Mesothelial cell of epicardium (in vitro differentiated cells): Measurements from ENCODE around the gene RAPGEF4. TPM values are rescaled to one million over a fixed set of nuclear protein-coding genes. Genes with fewer than 3 reads are reported as not detected.

Source experiments
- DNase-seq, 2 experiments: peaks; one replicate each; pipeline ENCODE4 v3.0.0; 2021; ENCODE audit warnings: low spot score in 2 of 2; ENCODE audit not compliant: unreplicated experiment in 2 of 2
- H3K27ac Mint-ChIP-seq: 2 replicates; pipeline ENCODE4 v1.8.0; 2021; ENCODE audit warnings: mixed read lengths
- H3K27me3 Mint-ChIP-seq: 2 replicates; pipeline ENCODE4 v1.8.0; 2021; ENCODE audit warnings: low read depth, mixed read lengths
- H3K36me3 Mint-ChIP-seq: 2 replicates; pipeline ENCODE4 v1.8.0; 2021; ENCODE audit warnings: mixed read lengths
- H3K4me1 Mint-ChIP-seq: 2 replicates; pipeline ENCODE4 v1.8.0; 2021; ENCODE audit warnings: mixed read lengths
- H3K4me3 Mint-ChIP-seq: 2 replicates; pipeline ENCODE4 v1.8.0; 2021; ENCODE audit warnings: mild to moderate bottlenecking, moderate library complexity, mixed read lengths
- H3K9me3 Mint-ChIP-seq: 2 replicates; pipeline ENCODE4 v1.8.0; 2021; ENCODE audit warnings: mixed read lengths
- total RNA-seq: library from RNA; stranded (reverse); gene quantifications from 3 replicates; pipeline ENCODE4 v1.2.1, GENCODE V29; 2021
- TF ChIP-seq, protein P1 (sequence below): fragments of 200-600 bp; sonication (generic); IDR thresholded peaks from one replicate; pipeline ENCODE4 v1.5.0; 2021; ENCODE audit warnings: antibody characterized with exemption; ENCODE audit not compliant: unreplicated experiment

The RAPGEF4 gene
- total RNA-seq, 1 donor from 2014 or later: 24.7 TPM

DNA sequence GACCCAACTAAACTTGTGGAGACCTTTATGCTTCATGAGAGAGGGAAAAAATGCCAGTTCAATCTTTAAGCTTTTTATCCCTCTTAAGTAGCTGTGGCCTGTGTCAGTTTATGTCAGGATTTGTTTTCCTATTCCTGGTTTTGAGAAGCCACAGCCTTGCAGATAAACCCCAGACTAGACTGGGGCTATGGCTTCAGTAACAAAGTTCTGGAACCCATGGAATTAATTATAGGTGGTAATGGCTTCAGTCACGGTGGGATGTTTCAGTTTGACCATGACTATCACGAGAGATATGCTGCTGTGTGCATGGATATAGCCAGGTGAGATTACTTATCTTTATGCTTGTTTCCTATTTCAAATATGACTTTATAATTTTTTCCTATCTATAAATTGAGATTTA is 134.8 kb downstream of the RAPGEF4 start:
- peaks cover 4% of the 10 kb centered on the region for H3K36me3 Mint-ChIP-seq
- TF ChIP-seq, protein P1, sequence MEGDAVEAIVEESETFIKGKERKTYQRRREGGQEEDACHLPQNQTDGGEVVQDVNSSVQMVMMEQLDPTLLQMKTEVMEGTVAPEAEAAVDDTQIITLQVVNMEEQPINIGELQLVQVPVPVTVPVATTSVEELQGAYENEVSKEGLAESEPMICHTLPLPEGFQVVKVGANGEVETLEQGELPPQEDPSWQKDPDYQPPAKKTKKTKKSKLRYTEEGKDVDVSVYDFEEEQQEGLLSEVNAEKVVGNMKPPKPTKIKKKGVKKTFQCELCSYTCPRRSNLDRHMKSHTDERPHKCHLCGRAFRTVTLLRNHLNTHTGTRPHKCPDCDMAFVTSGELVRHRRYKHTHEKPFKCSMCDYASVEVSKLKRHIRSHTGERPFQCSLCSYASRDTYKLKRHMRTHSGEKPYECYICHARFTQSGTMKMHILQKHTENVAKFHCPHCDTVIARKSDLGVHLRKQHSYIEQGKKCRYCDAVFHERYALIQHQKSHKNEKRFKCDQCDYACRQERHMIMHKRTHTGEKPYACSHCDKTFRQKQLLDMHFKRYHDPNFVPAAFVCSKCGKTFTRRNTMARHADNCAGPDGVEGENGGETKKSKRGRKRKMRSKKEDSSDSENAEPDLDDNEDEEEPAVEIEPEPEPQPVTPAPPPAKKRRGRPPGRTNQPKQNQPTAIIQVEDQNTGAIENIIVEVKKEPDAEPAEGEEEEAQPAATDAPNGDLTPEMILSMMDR: no peak
- peaks cover 6% of the 10 kb centered on the region for H3K9me3 Mint-ChIP-seq
- no peak for DNase-seq
- no peak overlapping the region for H3K4me3 Mint-ChIP-seq
- H3K27me3 Mint-ChIP-seq: no peaks in the 10 kb centered on the region
- H3K27ac Mint-ChIP-seq: peak overlapping the region; percentile 39
- H3K4me1 Mint-ChIP-seq: peaks cover 29% of the 10 kb centered on the region

DNA sequence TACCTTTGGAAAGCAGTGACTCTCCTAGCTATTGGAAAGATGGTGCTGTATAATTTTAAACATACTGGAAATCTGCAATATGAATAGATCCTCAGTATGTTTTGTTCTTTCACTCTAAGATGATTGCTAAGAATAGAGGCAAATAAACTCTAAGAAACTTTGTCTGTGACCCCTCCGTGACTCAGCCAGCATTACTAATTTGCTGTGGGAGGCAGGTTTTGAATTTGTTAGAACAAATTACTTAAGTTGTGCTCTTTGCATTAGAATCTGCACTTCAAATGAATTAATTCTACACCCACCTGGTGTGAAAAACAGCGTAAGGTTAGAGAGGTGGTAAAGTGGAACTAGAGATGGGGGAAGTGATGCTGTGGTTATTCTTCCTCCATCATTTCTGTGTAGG is 142.2 kb downstream of the RAPGEF4 start:
- Mint-ChIP-seq H3K27ac (peak overlapping the region; percentile 18), H3K36me3 (peaks cover 15% of the 10 kb centered on the region)
- DNase-seq: no peak

DNA sequence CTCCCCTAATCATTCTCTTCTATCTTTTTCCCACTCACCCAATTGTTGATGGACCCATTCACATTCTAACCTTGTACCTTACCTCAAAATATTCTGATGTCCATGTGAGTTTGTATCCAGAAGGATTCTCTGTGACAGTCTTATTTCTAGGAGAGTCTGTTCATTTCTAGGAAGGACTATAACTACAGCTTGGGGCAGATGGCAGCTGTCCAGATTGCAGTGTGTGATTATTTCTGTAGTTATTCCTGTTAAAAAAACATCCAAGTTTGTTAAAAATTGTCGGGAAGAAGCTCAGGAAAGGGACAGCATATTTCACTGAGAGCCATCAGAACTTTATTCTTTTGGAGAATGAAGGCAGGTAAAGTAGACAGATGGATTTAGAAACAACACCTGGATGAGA is 142.6 kb downstream of the RAPGEF4 start:
- Mint-ChIP-seq H3K27me3 (no peaks in the 10 kb centered on the region), H3K4me1 (peaks cover 29% of the 10 kb centered on the region), H3K36me3 (peaks cover 18% of the 10 kb centered on the region), H3K9me3 (peaks cover 11% of the 10 kb centered on the region), H3K4me3 (no peak overlapping the region), H3K27ac (no peak overlapping the region)
- DNase-seq: no peak
- TF ChIP-seq, protein P1: no peak

More for the DNA sequence above, 142.2 kb downstream of the RAPGEF4 start:
- H3K4me1 Mint-ChIP-seq: peaks cover 29% of the 10 kb centered on the region
- no peak overlapping the region for H3K4me3 Mint-ChIP-seq
- H3K9me3 Mint-ChIP-seq: peaks cover 11% of the 10 kb centered on the region
- H3K27me3 Mint-ChIP-seq: no peaks in the 10 kb centered on the region
- TF ChIP-seq, protein P1: no peak

DNA sequence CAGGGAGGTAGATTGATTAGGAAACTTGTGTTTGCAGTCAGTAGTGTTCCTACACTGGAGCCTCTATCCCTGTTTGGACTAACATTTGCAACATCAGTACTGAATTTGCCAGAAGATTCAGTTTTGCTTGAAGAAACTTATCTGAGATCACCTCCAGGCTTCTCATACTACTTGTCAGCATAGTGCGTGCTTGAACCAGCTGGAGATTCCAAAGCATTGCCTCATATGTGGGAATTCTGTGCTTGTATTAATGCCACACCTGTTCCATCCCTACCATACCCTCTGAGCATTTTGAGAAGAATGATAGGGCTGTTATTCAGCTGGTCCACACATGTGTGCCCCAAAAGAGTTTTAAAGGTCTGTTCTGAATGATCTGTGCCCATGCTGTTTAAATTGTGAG is 148.7 kb downstream of the RAPGEF4 start:
- DNase-seq: no peak
- peaks cover 11% of the 10 kb centered on the region for H3K36me3 Mint-ChIP-seq
- no peak overlapping the region for H3K4me3 Mint-ChIP-seq
- TF ChIP-seq, protein P1: no peak
- peaks cover 33% of the 10 kb centered on the region for H3K4me1 Mint-ChIP-seq
- H3K9me3 Mint-ChIP-seq: no peaks in the 10 kb centered on the region
- no peaks in the 10 kb centered on the region for H3K27me3 Mint-ChIP-seq
- no peak overlapping the region for H3K27ac Mint-ChIP-seq

DNA sequence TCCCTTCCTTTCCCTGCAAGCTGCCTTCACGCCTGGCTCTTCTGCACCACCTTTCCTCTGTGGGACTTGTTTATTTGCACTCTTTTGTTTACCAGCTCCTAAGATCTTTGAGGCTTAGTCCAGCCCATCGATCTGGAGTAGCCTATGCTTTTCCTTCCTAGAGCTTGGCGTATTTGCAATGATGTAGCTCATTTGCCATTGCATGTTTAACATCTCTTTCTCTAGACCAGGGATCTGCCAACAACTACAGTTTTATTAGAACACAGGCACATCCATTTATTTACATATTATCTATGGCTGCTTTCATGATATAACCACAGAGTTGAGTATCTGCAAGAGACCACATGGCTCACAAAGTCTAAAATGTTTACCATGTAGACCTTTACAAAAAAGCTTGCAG is 150.4 kb downstream of the RAPGEF4 start:
- H3K27ac Mint-ChIP-seq: no peak overlapping the region
- no peak overlapping the region for H3K4me3 Mint-ChIP-seq
- H3K36me3 Mint-ChIP-seq: peaks cover 11% of the 10 kb centered on the region

More for the DNA sequence above, 150.4 kb downstream of the RAPGEF4 start:
- peaks cover 44% of the 10 kb centered on the region for H3K4me1 Mint-ChIP-seq
- H3K9me3 Mint-ChIP-seq: no peaks in the 10 kb centered on the region
- TF ChIP-seq, protein P1: no peak
- H3K27me3 Mint-ChIP-seq: no peaks in the 10 kb centered on the region
- no peak for DNase-seq
